Tongue (tissue), 2 donors: ENCODE results near the gene UST. TPM values are rescaled to one million over a fixed set of nuclear protein-coding genes. Genes with fewer than 3 reads are reported as not detected.
"Not testable (repeated sequence)": the region's sequence is repeated elsewhere in the genome, so short reads cannot be mapped to it uniquely, and the experiment has no call there.

ENCODE experiments used
- DNase-seq: peaks from one replicate; pipeline ENCODE4 v3.0.0-alpha.2; 2015
- total RNA-seq: library from RNA; depleted of rRNA; stranded (reverse); fragments of >200 nt; gene quantifications from one replicate; pipeline ENCODE4 v1.2.3, GENCODE V29; 2014

Gene UST
- total RNA-seq, 1 donor from 2014 or later: 15.0 TPM

- DNase-seq: no peak
Observed at GRCh38 chr6:148873154-148873553, 126.3 kb downstream of the UST start.

DNA sequence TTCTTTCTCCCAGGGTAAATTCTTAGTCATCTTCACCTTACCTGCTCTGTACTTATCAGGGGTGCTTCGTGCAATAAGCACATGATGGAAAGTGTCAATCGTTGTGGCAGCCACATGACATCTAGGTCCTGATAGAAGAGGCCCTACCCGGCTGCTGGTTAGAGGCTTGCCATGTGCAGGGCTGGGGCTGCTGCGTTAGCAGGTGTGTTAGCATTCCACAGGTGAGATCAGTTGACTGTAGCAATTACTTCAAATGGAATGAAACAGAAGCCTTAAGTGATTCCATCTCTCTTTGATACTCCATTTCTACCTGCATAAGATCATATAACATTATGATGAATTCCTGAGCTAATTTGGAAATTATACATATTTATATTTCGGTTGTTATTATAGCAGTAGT, 127.0 kb downstream of the UST start:
- no peak for DNase-seq

DNA sequence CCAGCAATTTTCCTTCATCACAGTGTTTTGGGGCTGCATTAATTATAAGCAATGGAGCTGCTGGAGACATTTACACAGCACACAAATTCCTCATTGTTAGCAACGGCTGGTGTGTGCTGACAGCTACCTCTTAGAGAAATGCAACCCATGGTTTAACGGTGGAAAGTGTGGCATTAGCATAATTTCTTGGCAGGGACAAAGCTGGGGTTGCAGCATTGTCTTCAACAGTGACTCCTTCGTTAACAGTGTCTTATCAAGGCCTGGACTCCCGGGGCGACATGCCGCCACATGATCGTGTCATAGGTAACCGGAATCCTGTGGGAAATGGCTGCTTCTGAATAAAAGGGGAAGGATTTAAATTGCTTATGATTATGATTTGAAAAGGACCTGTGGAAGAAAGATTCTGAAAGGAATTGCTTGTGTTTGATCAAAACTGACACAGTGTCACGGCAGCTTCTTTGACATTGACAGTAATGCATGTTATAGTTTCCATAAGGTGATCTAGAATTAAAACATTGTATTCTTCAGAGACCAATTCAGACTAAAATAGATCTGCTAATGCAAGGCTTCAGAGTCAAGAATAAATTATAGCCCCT, 128.0 kb downstream of the UST start:
- peak; percentile 60 for DNase-seq

GRCh38 chr6:148878683-148879082, 131.9 kb downstream of the UST start:
- no peak for DNase-seq

GRCh38 chr6:148880742-148881141, 133.9 kb downstream of the UST start:
- not testable (repeated sequence) for DNase-seq

GRCh38 chr6:148881593-148882311, 134.9 kb downstream of the UST start:
- no peak for DNase-seq

GRCh38 chr6:148883270-148883669, 136.4 kb downstream of the UST start:
- DNase-seq: no peak

DNA sequence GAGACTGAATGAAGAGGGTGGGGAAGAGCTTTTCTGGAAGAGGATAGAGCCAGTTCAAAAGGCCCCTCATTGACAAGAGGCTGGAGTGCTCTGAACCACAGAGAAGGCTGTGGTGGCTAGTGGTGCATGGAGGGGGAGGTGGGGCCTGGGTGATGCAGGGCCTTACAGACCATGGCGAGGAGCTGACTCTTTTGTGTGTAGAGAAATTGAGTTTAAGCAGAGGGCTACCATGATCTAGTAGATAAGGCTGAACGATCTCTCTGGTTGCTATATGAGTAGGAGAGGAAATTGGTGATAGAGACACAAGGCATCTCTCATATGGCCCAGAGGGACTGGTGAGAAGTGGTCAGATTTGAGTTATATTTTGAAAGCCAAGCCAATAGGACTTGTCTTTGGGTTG, 137.6 kb downstream of the UST start:
- DNase-seq: no peak

- DNase-seq: no peak
Observed at GRCh38 chr6:148885136-148885865, 138.5 kb downstream of the UST start.

DNA sequence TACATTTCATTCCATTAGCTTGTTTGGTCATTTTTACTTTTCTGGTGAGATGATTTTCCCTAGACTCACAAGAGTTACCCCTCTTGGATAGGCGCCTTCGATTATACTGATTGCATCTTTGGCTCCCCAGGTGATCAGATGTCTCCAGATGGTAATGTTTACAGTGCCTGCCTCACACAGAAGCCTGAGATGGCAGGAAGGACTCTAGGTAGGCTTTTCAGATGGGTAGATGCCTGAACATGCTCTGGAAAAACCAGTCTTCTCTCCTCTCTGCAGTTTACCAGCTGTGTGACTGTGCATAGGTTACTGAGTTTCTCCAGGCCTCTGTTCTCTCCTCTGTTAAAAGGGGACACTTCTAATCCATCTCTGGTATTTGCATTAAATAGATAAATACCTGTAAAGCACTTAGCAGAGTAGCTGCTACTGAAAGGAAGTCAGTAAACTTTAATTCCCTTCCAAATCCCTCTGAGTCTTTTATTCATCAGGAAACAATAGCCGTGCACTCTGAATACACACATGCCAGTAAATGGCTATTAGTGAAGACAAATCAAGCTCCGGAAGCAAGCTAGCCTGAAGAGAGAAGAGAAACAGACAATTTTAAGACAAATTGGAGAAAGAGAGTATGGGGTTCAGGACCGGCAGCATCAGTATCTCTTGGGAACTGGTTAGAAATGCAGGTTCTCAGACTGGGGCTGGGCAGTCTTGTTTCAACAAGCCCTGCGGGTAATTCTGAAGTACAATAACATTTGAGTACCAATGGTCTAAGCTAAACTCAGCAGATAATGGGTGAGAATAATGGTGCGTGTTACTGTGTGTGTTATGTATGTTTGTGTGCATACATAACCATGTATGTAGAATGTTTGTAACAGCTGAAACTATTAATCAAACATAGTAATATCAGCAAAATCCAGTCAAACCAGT, 139.4 kb downstream of the UST start:
- peak; percentile 45 for DNase-seq

DNA sequence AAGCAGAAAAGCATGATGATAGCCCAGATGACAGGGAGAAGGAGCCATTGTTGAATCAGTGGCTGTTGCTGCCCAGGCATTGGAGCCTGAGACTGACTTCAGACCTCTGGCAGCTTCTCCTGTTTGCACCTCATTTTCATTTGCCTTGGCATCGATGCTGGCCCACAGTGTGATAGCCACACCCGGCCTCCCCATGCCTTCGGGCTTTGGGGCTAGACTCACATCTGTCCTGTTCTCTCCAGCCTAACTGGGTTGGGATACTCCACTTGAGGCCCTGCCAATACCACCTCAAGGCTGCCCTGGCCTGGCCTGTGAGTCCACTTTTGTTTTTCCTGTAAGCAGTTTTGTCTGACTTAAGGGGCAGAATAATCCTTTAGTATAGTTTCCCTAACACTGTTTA, 140.4 kb downstream of the UST start:
- no peak for DNase-seq

DNA sequence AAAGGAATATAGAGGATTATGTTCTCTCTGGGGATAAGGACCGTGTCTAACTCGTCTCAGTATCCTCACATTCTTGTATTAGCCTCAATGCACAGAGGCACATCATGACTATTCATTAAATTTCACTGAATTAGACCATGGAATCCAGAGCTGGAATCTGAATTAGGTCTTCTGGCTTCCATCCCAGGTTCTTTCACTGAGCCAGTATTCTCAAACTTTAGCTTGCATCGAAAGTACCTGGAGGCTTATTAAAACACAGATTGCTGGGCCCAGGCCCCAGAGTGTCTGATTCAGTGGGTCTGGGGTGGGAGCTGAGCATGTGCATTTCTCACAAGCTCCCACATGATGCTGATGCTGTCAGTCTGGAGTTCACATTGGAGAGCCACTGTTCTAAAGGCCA, 142.0 kb downstream of the UST start:
- DNase-seq: peak; percentile 67

DNA sequence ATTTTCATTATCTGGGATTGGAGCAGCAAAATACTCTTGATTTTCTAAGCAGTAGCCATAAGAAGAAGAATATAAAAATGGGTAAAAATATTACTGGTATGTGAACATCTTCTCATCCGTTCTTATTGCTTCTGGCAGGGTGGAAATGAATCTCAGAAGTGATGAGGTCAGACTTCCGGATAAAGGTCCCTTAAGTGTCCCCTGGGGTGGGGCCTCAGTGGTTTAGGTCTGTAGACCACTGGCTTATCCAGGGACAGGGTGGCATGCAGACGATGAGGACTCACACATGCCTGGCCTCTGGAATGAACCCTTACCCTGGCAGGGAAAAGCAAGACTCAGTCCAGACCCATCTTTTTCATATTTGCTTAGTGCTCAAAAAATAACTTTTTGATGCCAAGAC, 143.3 kb downstream of the UST start:
- DNase-seq: no peak

- DNase-seq: no peak
Observed at GRCh38 chr6:148890652-148891404, 144.0 kb downstream of the UST start.

DNA sequence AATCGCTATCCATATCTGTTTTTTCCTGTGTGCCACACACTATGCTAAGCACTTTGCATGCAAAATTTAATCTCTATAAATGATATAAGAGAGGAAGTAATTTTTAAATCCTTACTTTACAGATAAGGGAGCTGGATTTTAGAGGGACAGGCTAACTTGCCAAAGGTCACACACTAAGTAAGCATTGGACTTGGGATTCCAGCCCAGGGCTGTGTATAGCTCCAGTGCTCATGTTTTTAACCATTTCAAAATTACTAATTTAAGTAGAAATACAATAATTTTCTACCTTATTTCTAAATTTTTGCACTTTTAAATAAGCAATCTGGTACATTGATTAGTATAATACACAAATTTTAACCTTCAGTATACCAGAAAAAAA, 144.6 kb downstream of the UST start:
- no peak for DNase-seq

DNA sequence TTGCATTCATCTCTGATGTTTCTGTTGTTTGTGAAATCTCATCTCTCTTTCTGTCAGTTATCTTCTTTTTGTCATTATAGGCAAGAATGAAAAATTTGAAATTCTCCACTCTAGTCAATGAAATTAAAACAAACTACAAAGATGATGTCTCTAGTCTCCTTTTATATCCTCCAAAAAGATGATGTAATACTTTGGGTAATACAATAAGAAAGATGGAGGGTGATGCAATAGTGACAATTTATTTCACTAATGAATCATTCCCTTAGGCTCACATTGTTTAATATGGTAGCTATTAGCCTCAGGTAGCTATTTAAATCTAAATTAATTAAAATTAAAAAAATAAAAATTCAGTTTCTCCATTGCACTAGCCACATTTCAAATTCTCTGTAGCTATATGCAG, 145.4 kb downstream of the UST start:
- no peak for DNase-seq

DNA sequence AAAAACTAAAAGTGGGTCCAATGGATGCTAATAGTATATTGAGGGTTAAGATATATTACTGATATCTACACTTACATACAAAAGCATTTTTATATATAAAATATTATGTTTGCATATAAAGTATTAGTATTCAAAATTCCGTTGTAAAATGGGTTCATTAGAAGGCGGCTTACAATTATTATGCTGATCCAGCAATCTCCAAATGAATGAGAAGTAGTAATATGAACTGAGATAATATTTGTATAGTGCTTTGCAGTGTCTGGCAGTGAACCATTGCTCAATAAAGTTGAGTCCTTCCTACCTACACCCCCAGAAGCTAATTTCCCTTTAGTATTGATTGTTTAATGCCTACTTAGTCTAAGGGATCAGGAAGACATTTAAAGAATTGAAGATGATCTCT, 146.2 kb downstream of the UST start:
- DNase-seq: no peak

GRCh38 chr6:148893481-148893880, 146.7 kb downstream of the UST start:
- no peak for DNase-seq

GRCh38 chr6:148898376-148899014, 151.7 kb downstream of the UST start:
- peak; percentile 46 for DNase-seq

GRCh38 chr6:148904896-148905870, 158.4 kb downstream of the UST start:
- DNase-seq: no peak
